ENCODE results near the gene MSMO1.

The MSMO1 gene

DNA sequence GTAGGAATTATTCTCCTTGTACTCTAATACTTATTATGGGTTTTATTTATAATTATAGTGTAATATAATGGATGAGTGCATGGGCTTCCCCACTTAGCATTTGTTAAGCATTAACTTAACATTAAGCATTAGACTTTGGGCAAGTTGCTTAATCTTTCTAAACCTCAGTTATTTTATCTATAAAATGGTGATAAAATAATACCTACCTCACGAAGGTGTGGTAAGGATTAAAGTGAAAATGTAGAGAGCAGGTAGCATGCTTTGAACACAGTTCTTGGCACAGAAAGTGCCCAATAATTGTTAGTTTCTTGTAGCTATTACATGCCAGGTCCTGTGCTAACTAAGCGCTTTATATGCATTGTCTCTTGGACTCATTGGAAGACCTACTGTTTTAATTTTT, 2.6 kb downstream of the MSMO1 start:
- intact Hi-C loops (cut with DNase I; ENCODE audit: low total_unique reads), result no loop called here
- no peak for DNase-seq
- Histone ChIP-seq H3K27ac (no peak overlapping the region), H3K9me3 (no peaks in the 10 kb centered on the region), H3K27me3 (no peaks in the 10 kb centered on the region), H3K4me1 (peaks cover 0 to 29% (median 13%) of the 10 kb centered on the region in 4 donors), H3K4me3 (no peak overlapping the region), H3K36me3 (peaks cover 0 to 7% (median 0%) of the 10 kb centered on the region in 3 donors)
- TF ChIP-seq, protein P1, sequence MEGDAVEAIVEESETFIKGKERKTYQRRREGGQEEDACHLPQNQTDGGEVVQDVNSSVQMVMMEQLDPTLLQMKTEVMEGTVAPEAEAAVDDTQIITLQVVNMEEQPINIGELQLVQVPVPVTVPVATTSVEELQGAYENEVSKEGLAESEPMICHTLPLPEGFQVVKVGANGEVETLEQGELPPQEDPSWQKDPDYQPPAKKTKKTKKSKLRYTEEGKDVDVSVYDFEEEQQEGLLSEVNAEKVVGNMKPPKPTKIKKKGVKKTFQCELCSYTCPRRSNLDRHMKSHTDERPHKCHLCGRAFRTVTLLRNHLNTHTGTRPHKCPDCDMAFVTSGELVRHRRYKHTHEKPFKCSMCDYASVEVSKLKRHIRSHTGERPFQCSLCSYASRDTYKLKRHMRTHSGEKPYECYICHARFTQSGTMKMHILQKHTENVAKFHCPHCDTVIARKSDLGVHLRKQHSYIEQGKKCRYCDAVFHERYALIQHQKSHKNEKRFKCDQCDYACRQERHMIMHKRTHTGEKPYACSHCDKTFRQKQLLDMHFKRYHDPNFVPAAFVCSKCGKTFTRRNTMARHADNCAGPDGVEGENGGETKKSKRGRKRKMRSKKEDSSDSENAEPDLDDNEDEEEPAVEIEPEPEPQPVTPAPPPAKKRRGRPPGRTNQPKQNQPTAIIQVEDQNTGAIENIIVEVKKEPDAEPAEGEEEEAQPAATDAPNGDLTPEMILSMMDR (IDR thresholded peaks at IDR 0.05), result no peak

DNA sequence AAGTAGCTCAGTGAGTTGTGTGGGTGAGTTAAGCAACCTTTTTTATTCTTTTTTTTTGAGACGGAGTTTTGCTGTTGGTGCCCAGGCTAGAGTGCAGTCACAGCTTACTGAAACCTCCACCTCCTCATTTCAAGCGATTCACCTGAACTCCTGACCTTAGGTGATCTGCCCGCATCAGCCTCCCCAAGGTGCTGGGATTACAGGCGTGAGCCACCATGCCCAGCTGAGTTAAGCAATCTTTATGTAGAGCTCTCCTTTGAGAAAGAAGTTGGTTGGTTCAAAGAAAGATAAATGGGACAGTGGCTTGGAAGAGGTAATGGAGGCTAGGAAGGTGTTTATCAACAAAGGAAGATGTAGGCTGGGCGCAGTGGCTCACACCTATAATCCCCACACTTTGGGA, 3.2 kb downstream of the MSMO1 start:
- intact Hi-C loops (cut with DNase I; ENCODE audit: low total_unique reads), result no loop called here
- TF ChIP-seq, protein P1 (IDR thresholded peaks at IDR 0.05), result no peak
- no peaks in the 10 kb centered on the region for H3K9me3 ChIP-seq
- H3K4me1 ChIP-seq, result peaks cover 0 to 29% (median 13%) of the 10 kb centered on the region in 4 donors
- H3K27me3 ChIP-seq, result no peaks in the 10 kb centered on the region
- no peak for DNase-seq
- no peak overlapping the region for H3K27ac ChIP-seq
- H3K4me3 ChIP-seq, result no peak overlapping the region
- H3K36me3 ChIP-seq, result peaks cover 0 to 7% (median 0%) of the 10 kb centered on the region in 3 donors

DNA sequence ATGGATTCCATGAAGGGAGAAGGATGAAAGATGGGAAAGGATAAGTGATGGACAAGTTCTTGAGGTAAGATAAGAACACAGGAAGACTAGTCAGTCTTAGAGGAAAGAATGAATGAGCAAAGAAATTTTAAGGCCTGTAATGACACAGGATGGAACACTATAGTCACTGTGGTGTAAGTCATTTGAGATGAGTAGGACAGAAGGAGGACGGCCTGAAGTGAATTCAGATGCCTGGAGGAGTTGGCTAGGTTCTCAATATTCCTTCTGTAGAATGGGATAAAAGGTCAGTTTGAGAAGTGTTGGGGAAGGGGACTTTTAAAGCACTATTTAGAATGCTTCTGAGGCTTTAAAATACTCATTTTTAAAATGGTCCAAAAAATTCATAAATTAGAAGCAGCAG, 3.9 kb downstream of the MSMO1 start:
- Histone ChIP-seq H3K4me3 (no peak overlapping the region), H3K27ac (no peak overlapping the region), H3K36me3 (peaks cover 0 to 7% (median 0%) of the 10 kb centered on the region in 3 donors), H3K4me1 (peaks cover 0 to 29% (median 11%) of the 10 kb centered on the region in 4 donors), H3K9me3 (no peaks in the 10 kb centered on the region), H3K27me3 (no peaks in the 10 kb centered on the region)
- TF ChIP-seq, protein P1 (IDR thresholded peaks at IDR 0.05), result no peak
- intact Hi-C loops (cut with DNase I; ENCODE audit: low total_unique reads), result no loop called here
- DNase-seq, result no peak

DNA sequence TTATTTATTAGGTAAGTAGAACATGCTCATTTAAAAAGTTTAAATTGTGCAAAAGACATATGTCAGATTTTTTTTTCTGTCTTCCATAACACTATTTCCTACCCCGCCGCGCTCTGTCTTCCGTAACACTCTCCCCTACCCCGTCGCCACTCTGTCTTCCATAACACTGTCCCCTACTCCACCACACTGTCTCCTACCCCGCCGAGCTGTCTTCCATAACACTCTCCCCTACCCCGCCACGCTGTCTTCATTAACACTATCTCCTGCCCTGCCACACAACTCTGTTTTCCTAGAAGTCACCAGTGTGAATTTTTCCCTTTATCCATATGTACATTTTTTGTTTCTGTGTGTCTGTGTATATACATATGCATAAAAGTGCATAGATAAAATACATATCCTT, 4.4 kb downstream of the MSMO1 start:
- Histone ChIP-seq H3K4me1 (peaks cover 0 to 29% (median 10%) of the 10 kb centered on the region in 4 donors), H3K4me3 (no peak overlapping the region), H3K27me3 (no peaks in the 10 kb centered on the region), H3K27ac (no peak overlapping the region), H3K36me3 (peaks cover 0 to 7% (median 0%) of the 10 kb centered on the region in 3 donors), H3K9me3 (no peaks in the 10 kb centered on the region)
- intact Hi-C loops (cut with DNase I; ENCODE audit: low total_unique reads), result no loop called here
- TF ChIP-seq, protein P1 (IDR thresholded peaks at IDR 0.05), result no peak
- DNase-seq, result no peak

DNA sequence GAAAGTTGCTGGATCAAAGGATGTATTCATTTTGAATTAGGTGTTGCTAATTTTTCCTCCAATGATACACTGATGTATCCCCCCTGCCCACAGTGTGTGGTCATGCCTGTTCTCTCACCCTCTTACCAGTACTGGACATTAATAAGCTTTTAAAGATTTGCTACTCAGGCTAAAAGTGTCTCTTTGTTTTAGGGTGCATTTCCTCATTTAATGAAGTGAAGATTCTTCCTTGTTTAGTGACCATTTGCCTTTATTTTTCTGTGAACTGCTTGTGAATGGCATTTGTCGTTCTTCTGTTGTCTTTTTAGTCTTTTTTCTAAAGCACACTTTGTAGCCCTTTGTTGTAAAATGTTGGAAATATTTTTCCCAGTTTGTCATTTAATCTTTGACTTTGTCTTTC, 5.0 kb downstream of the MSMO1 start:
- intact Hi-C loops (cut with DNase I; ENCODE audit: low total_unique reads), result no loop called here
- peaks cover 0 to 29% (median 10%) of the 10 kb centered on the region in 4 donors for H3K4me1 ChIP-seq
- TF ChIP-seq, protein P1 (IDR thresholded peaks at IDR 0.05), result no peak
- H3K27me3 ChIP-seq, result no peaks in the 10 kb centered on the region
- H3K27ac ChIP-seq, result no peak overlapping the region
- no peak overlapping the region for H3K4me3 ChIP-seq
- no peak for DNase-seq
- no peaks in the 10 kb centered on the region for H3K9me3 ChIP-seq
- H3K36me3 ChIP-seq, result peaks cover 0 to 7% (median 0%) of the 10 kb centered on the region in 3 donors
